ENCODE results near the gene RRAGC.

- TF ChIP-seq POLR2A (IDR thresholded peaks at IDR 0.05; ENCODE audit: low read length) = no peak
- no peak for TF ChIP-seq CTCF (IDR thresholded peaks at IDR 0.05)
- no peak for TF ChIP-seq REST (IDR thresholded peaks at IDR 0.05)
- no peak for TF ChIP-seq EP300 (IDR thresholded peaks at IDR 0.05)
These were observed 29.1 kb upstream of the RRAGC start for GRCh38 chr1:38888423-38889333.

All from A549 (cell line).